Neural progenitor cell (in vitro differentiated cells): ENCODE results near the gene SCN1B.

Experiments used
- EZH2 ChIP-seq: fragments of 200-600 bp; sonication (generic); IDR thresholded peaks from 2 replicates; pipeline ENCODE4 v1.6.1; 2017; ENCODE audit warnings: antibody characterized with exemption, mild to moderate bottlenecking, moderate library complexity
- EZH2phosphoT487 ChIP-seq: fragments of 200-600 bp; sonication (generic); IDR thresholded peaks from 2 replicates; pipeline ENCODE4 v1.6.1; 2017; ENCODE audit warnings: antibody characterized with exemption
- TF ChIP-seq, protein P1 (sequence below): fragments of 200-600 bp; sonication (generic); IDR thresholded peaks from 2 replicates; pipeline ENCODE4 v1.5.1; 2017; ENCODE audit warnings: antibody characterized with exemption, mild to moderate bottlenecking

DNA sequence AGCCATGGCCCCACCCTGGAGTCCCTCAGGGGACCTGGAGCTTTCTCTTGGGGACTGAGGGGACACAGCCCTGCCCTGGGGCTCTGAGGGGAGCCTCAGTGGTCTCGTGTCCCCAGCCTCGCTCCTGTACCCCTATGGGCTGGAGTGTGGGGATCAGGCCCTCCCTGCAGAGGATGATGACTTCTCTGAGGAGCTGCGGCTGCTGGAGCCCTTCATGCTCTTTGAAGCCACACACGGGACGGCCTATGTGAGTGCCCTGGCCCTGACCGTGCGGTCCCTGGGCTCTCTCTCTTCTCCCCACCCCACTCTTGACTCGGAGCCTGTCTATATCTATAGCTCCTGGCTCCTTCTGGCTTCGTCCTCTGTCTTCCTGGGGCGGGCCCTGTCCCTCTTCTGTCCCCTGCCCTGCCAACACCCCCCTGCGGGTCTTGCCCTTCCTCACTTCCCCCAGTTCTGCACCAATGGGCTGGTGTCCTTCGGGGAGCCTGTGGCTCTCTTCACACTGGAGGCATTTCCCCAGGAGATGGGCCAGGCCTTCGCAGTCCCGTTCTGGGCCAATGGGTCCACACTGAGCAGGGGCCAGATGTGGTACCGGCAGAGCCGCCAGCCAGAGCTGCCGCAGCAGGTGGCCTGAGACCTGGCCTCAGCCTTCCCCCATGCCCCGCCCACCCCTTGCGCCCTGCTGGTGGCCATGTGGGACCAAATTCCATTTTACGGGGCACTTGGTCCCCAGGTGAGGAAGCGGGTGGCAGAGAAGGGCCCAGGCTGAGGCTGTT, 44.3 kb downstream of the SCN1B start:
- TF ChIP-seq, protein P1, sequence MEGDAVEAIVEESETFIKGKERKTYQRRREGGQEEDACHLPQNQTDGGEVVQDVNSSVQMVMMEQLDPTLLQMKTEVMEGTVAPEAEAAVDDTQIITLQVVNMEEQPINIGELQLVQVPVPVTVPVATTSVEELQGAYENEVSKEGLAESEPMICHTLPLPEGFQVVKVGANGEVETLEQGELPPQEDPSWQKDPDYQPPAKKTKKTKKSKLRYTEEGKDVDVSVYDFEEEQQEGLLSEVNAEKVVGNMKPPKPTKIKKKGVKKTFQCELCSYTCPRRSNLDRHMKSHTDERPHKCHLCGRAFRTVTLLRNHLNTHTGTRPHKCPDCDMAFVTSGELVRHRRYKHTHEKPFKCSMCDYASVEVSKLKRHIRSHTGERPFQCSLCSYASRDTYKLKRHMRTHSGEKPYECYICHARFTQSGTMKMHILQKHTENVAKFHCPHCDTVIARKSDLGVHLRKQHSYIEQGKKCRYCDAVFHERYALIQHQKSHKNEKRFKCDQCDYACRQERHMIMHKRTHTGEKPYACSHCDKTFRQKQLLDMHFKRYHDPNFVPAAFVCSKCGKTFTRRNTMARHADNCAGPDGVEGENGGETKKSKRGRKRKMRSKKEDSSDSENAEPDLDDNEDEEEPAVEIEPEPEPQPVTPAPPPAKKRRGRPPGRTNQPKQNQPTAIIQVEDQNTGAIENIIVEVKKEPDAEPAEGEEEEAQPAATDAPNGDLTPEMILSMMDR = no peak
- TF ChIP-seq EZH2phosphoT487 (no peak), EZH2 (no peak)
